Measurements from ENCODE around the gene PBX1.

Gene PBX1

DNA sequence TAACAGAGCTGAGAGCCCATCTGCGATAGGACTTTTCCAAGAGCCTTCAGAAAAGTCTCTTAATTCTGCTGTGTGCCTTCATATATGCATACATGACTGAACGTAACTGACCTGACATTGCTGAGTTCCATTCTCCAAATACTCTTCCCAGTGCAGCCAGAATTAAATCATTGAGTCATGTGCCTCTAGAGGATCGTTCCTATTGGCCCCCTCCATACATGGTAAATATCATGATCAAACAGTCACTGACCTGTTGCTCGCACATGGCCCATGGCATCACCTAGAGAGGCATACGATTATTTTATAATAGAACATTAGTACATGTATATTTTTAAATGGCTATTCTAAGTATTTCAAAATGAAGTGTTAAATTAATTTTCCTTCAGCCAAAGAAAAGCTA is 186.8 kb downstream of the PBX1 start:
- ATAC-seq (no peak), DNase-seq (no peak)
- Mint-ChIP-seq H3K27ac (no peak overlapping the region), H3K36me3 (ENCODE audit: low read depth) (no peaks in the 10 kb centered on the region), H3K4me1 (no peaks in the 10 kb centered on the region), H3K27me3 (no peaks in the 10 kb centered on the region), H3K4me3 (no peak overlapping the region), H3K9me3 (no peaks in the 10 kb centered on the region)

DNA sequence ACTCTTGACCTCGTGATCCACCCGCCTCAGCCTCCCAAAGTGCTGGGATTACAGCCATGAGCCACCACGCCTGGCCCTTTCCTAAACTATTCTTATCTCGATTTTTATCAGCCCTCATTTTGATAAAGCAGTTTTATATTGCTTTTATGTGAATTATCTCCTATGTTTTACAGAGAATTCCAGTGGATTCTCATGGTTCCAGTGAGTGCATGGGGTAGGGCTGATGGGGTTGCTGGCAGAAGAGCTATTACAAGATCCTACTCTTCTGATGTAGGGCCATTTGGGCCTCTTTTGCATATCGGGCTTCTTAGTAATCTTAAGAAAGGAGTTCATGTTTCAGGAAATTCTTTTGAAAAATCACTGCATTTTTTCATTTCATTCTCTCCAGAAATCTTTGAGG is 187.6 kb downstream of the PBX1 start:
- Mint-ChIP-seq H3K27ac (no peak overlapping the region), H3K36me3 (ENCODE audit: low read depth) (no peaks in the 10 kb centered on the region), H3K4me1 (no peaks in the 10 kb centered on the region), H3K9me3 (no peaks in the 10 kb centered on the region), H3K4me3 (no peak overlapping the region), H3K27me3 (no peaks in the 10 kb centered on the region)
- ATAC-seq (no peak), DNase-seq (no peak)

DNA sequence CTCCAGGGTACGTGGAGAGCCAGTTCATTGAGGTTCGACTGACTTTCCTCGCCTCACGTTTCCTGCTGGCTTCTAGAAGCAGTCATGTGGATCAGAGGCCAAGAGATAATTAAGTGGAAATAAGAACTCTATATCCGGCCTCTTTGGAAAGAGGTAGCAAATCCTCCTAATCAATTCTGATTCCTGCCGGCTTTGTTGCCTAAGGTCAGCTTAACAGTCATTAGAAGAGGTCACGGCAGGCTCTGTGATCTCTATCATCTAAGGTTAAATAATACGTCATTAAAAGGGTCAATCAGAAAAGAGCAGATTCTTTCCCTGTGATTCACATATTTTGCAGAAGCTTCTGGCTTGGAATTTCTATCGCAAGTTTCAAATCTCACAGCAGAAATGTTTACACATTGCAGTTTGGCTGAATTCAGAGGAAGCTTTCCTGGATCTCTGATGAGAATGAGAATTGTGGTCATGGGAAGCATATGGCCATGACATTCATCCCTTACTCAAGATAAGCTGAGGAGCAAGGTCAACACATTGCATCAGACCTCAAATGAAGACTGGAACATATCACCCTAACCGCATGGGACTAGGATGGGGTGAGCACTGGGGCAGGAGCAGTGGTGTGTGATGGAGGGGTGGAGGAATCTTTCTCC is 189.4 kb downstream of the PBX1 start:
- DNase-seq, result no peak
- H3K36me3 Mint-ChIP-seq (ENCODE audit: low read depth), result no peaks in the 10 kb centered on the region
- H3K4me1 Mint-ChIP-seq, result no peaks in the 10 kb centered on the region
- H3K27me3 Mint-ChIP-seq, result no peaks in the 10 kb centered on the region
- no peak overlapping the region for H3K4me3 Mint-ChIP-seq
- no peak for ATAC-seq
- no peak overlapping the region for H3K27ac Mint-ChIP-seq
- H3K9me3 Mint-ChIP-seq, result no peaks in the 10 kb centered on the region

DNA sequence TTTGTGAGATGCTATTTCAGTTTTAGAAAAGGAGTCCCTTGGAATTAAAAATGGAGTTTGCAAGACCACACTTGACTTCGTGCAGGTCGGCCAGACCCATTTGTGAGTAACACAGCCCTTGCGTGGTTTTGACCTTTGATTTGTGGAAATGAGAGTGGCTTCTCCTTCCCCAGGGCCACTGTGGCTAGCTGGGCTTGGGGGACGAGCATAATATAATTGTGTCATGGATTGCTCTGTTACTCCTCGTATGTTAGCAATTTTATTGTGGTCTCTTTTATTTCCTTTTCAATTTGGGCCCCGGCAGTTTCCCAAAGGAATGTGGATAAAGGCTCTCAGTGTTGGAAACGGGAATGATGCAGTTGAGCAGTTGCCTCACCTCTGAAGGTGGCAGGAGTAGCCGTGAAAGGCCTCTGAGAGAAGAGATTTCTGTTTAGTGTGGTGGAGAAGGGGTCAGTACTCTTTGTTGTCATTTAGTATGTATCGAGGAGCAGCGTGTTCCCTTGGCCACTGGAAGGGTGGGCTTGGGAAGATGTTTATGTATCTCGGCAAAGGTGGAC is 194.6 kb downstream of the PBX1 start:
- no peak overlapping the region for H3K27ac Mint-ChIP-seq

DNA sequence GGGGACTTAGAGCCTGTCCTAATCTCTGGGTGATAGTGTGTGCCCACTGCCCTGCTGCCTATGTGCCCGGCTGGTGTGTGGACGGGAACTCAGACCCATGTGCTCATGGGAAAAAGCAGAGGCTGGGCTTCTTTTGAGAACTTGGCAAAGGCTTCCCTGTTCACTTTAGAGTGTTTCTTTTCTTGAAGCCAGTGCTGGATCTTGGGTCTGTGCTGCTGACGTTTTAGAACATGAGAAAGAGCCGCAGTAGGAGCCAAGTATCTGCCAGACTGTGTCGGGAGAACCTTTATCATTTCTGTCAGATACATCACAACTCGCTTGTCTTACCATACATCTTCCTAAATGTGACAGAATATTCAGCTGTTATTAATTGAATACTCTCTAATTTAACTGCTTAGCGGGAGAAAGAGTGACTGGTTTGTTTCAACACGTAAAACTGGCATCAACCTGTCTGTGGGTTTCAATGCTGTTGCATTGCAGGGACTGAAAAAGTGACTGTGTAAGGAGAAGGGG is 195.2 kb downstream of the PBX1 start:
- Mint-ChIP-seq H3K4me3 (no peak overlapping the region), H3K27me3 (peaks cover 3% of the 10 kb centered on the region), H3K9me3 (no peaks in the 10 kb centered on the region), H3K36me3 (ENCODE audit: low read depth) (no peaks in the 10 kb centered on the region), H3K27ac (no peak overlapping the region), H3K4me1 (no peaks in the 10 kb centered on the region)
- DNase-seq (no peak), ATAC-seq (no peak)

More for the DNA sequence above, 194.6 kb downstream of the PBX1 start:
- Mint-ChIP-seq H3K4me1 (no peaks in the 10 kb centered on the region), H3K27me3 (peaks cover 3% of the 10 kb centered on the region), H3K4me3 (no peak overlapping the region), H3K36me3 (ENCODE audit: low read depth) (no peaks in the 10 kb centered on the region), H3K9me3 (no peaks in the 10 kb centered on the region)
- ATAC-seq (no peak), DNase-seq (no peak)

DNA sequence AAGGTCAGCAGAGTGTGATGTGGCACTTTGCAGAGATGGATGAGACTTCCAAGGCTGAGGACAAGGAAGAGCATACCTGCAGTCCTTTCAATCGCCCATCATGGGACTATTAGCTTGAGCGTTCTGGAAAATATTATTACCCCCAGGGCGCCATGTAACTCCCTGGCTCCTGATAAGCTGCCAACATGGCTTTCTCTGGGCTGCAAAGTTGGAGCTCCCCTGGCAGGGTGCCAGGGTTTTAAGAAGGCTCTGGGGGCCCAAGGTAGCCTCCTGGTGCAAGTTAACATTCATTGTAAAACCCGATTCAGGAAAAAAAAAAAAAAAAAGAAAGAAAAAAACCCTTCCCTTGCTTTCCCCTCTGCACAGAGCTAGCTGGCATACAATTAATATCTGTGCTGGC is 196.7 kb downstream of the PBX1 start:
- H3K36me3 Mint-ChIP-seq (ENCODE audit: low read depth), result no peaks in the 10 kb centered on the region

DNA sequence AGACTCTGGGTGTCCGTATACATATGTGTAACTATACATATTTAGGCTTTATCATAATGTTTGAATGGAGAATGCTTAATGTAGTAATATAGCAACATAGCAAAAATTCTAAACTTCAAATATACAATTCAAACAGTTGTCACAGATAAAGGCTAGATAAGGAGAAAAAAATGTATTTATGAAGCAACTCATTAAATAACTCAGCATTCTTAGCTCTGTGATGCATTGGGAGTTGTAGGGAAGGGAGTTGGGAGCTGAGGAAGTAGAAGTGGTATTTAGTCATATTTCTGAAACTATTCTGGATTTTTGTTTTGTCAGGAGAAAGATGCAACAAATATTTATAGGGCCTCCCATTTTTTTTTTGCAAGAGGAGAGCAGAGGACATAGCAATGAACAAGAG is 197.8 kb downstream of the PBX1 start:
- no peak overlapping the region for H3K4me3 Mint-ChIP-seq
- H3K4me1 Mint-ChIP-seq, result no peaks in the 10 kb centered on the region
- H3K9me3 Mint-ChIP-seq, result peaks cover 8% of the 10 kb centered on the region
- H3K27ac Mint-ChIP-seq, result no peak overlapping the region
- no peak for DNase-seq
- peaks cover 7% of the 10 kb centered on the region for H3K27me3 Mint-ChIP-seq
- no peak for ATAC-seq
- no peaks in the 10 kb centered on the region for H3K36me3 Mint-ChIP-seq (ENCODE audit: low read depth)

More for the DNA sequence above, 196.7 kb downstream of the PBX1 start:
- Mint-ChIP-seq H3K4me3 (no peak overlapping the region), H3K27ac (no peak overlapping the region), H3K9me3 (peaks cover 3% of the 10 kb centered on the region), H3K27me3 (peaks cover 5% of the 10 kb centered on the region), H3K4me1 (no peaks in the 10 kb centered on the region)
- DNase-seq (no peak), ATAC-seq (no peak)

DNA sequence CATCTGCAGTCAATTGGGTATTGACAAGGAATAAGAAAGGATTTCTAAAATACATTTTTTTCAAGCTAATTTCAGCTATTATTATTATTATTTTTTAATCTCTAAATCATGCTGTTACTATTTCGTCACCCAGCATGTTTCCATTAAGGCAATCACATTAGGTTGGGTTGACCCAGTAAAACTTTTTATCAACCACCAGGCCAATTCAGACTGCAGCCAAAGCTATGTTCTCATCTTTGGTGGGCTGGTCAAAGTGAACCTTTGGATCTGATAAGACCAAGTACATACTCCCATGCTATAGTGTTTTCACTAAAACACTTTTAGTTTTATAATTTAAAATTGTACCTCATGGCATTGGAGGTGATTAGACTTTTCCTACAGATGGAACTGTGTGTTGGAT is 198.6 kb downstream of the PBX1 start:
- Mint-ChIP-seq H3K4me1 (no peaks in the 10 kb centered on the region), H3K27ac (no peak overlapping the region), H3K4me3 (no peak overlapping the region), H3K9me3 (peaks cover 8% of the 10 kb centered on the region), H3K27me3 (peaks cover 7% of the 10 kb centered on the region), H3K36me3 (ENCODE audit: low read depth) (no peaks in the 10 kb centered on the region)
- DNase-seq (no peak), ATAC-seq (no peak)

DNA sequence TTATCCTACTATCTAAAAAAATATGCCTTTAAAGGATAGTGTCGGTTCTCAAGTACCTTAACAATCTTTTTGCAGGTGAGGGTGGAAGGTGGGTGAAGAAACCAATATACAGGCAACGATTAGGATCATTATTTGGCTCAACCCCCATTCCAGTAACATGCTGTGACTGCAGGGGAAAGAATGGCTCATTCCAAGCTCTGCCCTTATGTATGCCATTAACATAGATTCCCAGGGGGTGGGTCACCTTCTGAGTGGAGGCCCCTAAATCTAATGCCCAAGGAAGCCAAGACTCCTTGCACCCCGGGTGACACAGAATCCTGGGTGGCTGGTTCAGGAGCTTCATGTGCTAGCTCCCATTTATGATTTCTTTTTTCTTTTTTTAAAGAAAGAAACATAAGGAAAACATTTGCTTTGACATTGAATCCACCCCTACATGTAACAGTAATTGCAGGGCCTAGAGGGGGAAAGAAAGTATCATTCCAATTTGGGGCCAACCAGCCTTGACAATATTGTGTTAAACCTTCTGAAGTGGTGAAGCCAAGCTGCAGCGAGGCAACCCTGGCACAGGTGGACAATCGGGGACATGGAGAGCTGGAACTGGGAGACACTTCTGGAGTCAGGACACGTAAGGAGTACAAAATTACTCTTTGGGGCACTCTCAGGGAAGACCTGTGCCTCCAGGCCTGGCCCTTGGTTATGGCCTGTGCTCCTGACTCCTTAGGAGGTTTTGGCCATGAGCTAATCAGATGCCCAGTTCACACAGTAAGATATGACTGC is 200.3 kb downstream of the PBX1 start:
- no peak for DNase-seq
- Mint-ChIP-seq H3K36me3 (ENCODE audit: low read depth) (no peaks in the 10 kb centered on the region), H3K27me3 (peaks cover 4% of the 10 kb centered on the region), H3K4me1 (no peaks in the 10 kb centered on the region), H3K27ac (no peak overlapping the region), H3K4me3 (no peak overlapping the region), H3K9me3 (peaks cover 8% of the 10 kb centered on the region)
- ATAC-seq, result no peak

DNA sequence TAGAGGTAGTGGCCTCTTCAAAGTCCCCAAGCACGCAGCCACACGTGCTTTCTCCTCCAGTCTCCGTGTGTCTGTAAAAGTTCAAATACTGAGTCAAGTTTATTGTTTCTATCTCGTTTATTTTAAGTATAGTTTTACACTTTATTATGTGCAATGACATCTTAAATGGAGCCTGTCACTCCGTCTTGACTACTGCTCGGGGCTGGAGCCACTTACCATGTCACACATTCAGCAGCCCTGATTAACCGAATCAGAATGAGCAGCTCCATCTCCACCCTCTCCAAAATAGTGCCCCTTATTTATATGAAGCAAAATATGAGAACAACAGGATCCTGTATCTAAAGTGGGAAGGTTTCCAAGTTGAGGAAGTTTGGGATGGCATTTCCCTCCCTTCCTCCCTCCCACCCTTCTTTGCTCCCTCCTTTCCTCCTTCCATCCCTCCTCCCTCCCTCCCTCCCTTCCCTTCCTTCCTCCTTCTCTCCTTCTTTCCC is 201.0 kb downstream of the PBX1 start:
- Mint-ChIP-seq H3K4me1 (no peaks in the 10 kb centered on the region), H3K27me3 (peaks cover 4% of the 10 kb centered on the region), H3K9me3 (peaks cover 8% of the 10 kb centered on the region), H3K4me3 (no peak overlapping the region), H3K36me3 (ENCODE audit: low read depth) (no peaks in the 10 kb centered on the region), H3K27ac (no peak overlapping the region)
- ATAC-seq (no peak), DNase-seq (no peak)

DNA sequence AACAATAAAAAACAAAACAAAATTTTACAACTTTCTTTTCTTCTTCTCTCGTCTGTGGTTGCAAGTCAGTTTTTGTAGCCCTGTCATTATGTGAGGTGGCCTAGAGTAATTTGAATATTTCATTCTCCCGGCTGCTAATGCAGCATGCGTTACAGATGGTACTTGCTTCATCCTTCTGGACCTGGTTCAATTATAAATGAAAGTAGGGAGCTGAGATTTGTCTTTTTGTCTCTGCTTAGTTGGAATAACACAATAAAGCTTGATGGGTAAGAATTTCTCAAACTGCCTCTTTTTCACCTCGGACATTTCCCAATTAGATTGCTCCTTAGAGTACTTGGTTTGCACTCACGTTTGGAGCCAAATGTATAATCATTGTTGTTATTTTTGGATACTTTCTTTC is 201.6 kb downstream of the PBX1 start:
- no peak for ATAC-seq

DNA sequence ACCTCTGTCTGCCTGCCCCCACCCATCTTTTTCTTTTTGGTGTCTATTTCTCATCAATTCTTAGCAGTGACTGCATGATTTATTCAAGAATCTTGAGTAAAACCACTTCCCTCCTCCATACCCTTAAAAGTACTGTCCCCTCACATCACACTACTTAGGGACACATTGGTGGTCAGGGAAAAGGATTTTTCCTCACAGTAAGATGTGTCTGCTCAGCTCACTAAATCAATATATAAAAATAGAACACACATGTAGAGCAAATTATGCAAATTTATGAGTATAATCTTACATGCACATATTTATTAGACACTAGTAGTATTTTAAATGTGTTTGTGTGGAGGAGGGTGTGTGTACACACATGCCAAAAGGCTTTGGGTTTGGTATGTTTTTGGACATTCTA is 202.0 kb downstream of the PBX1 start:
- H3K4me1 Mint-ChIP-seq, result no peaks in the 10 kb centered on the region
- peaks cover 8% of the 10 kb centered on the region for H3K9me3 Mint-ChIP-seq
- H3K4me3 Mint-ChIP-seq, result no peak overlapping the region
- H3K27me3 Mint-ChIP-seq, result peaks cover 4% of the 10 kb centered on the region
- H3K36me3 Mint-ChIP-seq (ENCODE audit: low read depth), result no peaks in the 10 kb centered on the region
- ATAC-seq (no peak), DNase-seq (no peak)
- no peak overlapping the region for H3K27ac Mint-ChIP-seq

More for the DNA sequence above, 201.6 kb downstream of the PBX1 start:
- Mint-ChIP-seq H3K9me3 (peaks cover 8% of the 10 kb centered on the region), H3K27ac (no peak overlapping the region), H3K36me3 (ENCODE audit: low read depth) (no peaks in the 10 kb centered on the region), H3K4me3 (no peak overlapping the region), H3K27me3 (peaks cover 4% of the 10 kb centered on the region), H3K4me1 (no peaks in the 10 kb centered on the region)
- no peak for DNase-seq

DNA sequence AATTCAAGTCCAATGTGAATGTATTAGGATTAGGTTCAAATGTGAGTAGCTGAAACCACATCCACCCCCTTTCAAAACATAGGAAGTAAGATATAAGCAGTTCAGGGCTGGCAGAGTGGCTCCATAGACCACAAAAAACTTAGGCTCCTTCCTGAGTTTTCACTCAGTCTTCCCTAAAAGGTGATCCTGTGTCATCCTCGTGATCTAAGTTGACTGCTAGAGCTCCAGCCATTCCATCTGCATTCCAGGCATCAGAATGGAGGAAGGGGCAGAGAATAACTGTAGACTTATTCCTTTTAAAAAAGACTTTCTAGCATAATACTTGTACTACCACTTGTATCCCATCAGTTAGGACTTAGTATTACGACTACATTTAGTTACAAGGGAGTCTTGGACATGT is 204.1 kb downstream of the PBX1 start:
- Mint-ChIP-seq H3K27ac (no peak overlapping the region), H3K9me3 (peaks cover 8% of the 10 kb centered on the region), H3K36me3 (ENCODE audit: low read depth) (no peaks in the 10 kb centered on the region), H3K27me3 (peaks cover 4% of the 10 kb centered on the region), H3K4me3 (no peak overlapping the region), H3K4me1 (no peaks in the 10 kb centered on the region)
- no peak for DNase-seq
- ATAC-seq, result no peak

DNA sequence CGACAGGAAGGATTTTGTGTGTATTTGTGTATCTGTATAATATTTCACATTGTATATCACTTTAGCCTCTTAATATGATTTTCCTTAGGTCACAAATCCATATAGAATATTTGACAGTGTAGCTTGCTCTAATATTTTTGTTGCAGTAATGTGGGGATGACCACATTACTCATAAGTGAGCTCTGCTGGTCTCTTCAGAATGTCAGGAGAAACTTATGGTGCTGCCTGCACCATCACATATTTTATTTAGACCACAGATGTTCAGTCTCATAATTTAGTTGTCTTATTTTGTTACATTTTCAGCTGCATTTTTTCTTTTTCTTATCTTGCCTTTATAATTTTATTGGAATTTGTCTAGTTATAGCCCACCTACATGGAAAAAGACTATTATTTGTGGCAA is 205.3 kb downstream of the PBX1 start:
- ATAC-seq, result no peak
- Mint-ChIP-seq H3K27ac (no peak overlapping the region), H3K4me3 (no peak overlapping the region), H3K27me3 (peaks cover 6% of the 10 kb centered on the region), H3K36me3 (ENCODE audit: low read depth) (no peaks in the 10 kb centered on the region), H3K9me3 (peaks cover 8% of the 10 kb centered on the region), H3K4me1 (no peaks in the 10 kb centered on the region)
- DNase-seq, result no peak

DNA sequence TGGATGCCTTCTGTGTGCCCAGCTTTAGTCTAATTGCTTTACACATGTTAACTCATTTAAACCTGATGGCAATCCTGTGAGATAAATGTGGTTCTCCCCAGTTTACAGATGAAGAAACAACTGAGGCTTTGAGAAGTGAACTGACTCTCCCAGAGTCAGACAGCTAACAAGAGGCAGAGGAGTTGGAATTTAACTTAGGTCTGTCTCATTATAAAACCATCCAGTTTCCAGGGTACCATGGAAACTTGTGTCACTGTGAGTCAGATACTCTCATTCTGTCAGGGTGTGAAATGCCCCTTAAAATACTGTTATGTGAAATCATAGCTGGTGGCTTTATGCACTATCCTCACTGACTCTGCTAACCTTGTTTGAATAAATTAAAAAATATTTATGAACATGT is 206.6 kb downstream of the PBX1 start:
- DNase-seq (no peak), ATAC-seq (no peak)
- Mint-ChIP-seq H3K27ac (no peak overlapping the region), H3K4me3 (no peak overlapping the region), H3K4me1 (no peaks in the 10 kb centered on the region), H3K9me3 (peaks cover 6% of the 10 kb centered on the region), H3K27me3 (peaks cover 5% of the 10 kb centered on the region), H3K36me3 (ENCODE audit: low read depth) (no peaks in the 10 kb centered on the region)

All from activated naive CD8-positive, alpha-beta T cell treated with anti-CD3 and anti-CD28 coated beads, Interleukin-2, amount 50 U/mL, for 24 hours (primary cell).